HG02642 (cell line): ENCODE data around the gene KCTD17.

Source experiments
- ATAC-seq: cut with Tn5 transposase; IDR thresholded peaks from one replicate; pipeline ENCODE4 v1.9.1; 2021; ENCODE audit warnings: mild to moderate bottlenecking; ENCODE audit not compliant: unreplicated experiment, poor library complexity

KCTD17 gene

GRCh38 chr22:37072673-37073072 lies 21.1 kb downstream of the KCTD17 start:
- no peak for ATAC-seq

- ATAC-seq = no peak
Measured at GRCh38 chr22:37074537-37074936, 23.0 kb downstream of the KCTD17 start.

GRCh38 chr22:37075046-37075445 lies 23.5 kb downstream of the KCTD17 start:
- ATAC-seq = no peak

- no peak for ATAC-seq
Measured at GRCh38 chr22:37075822-37076433, 24.4 kb downstream of the KCTD17 start.

- ATAC-seq = no peak
Measured at GRCh38 chr22:37077802-37078448, 26.4 kb downstream of the KCTD17 start.

- no peak for ATAC-seq
Measured at GRCh38 chr22:37079158-37079557, 27.6 kb downstream of the KCTD17 start.

- no peak for ATAC-seq
Measured at GRCh38 chr22:37079668-37080171, 28.2 kb downstream of the KCTD17 start.

GRCh38 chr22:37080438-37080837 lies 28.9 kb downstream of the KCTD17 start:
- ATAC-seq = no peak

GRCh38 chr22:37080838-37081237 lies 29.3 kb downstream of the KCTD17 start:
- ATAC-seq = no peak

GRCh38 chr22:37082251-37082873 lies 30.8 kb downstream of the KCTD17 start:
- no peak for ATAC-seq

- ATAC-seq = no peak
Measured at GRCh38 chr22:37083914-37084313, 32.4 kb downstream of the KCTD17 start.

- ATAC-seq = no peak
Measured at GRCh38 chr22:37084385-37084784, 32.8 kb downstream of the KCTD17 start.

GRCh38 chr22:37086184-37086583 lies 34.6 kb downstream of the KCTD17 start:
- ATAC-seq = no peak

- no peak for ATAC-seq
Measured at GRCh38 chr22:37088108-37088605, 36.6 kb downstream of the KCTD17 start.

- no peak for ATAC-seq
Measured at GRCh38 chr22:37088750-37089408, 37.3 kb downstream of the KCTD17 start.

- ATAC-seq = no peak
Measured at GRCh38 chr22:37089434-37089833, 37.9 kb downstream of the KCTD17 start.

GRCh38 chr22:37090920-37091695 lies 39.6 kb downstream of the KCTD17 start:
- no peak for ATAC-seq

- ATAC-seq = no peak
Measured at GRCh38 chr22:37091994-37092393, 40.5 kb downstream of the KCTD17 start.

GRCh38 chr22:37092997-37093396 lies 41.5 kb downstream of the KCTD17 start:
- ATAC-seq = no peak

GRCh38 chr22:37094239-37094638 lies 42.7 kb downstream of the KCTD17 start:
- ATAC-seq = no peak
